GM21737 (cell line): Measurements from ENCODE around the gene SLC6A11.

Experiments used
- ATAC-seq: cut with Tn5 transposase; IDR thresholded peaks from one replicate; pipeline ENCODE4 v1.9.1; 2021; ENCODE audit warnings: mild to moderate bottlenecking, moderate library complexity; ENCODE audit not compliant: unreplicated experiment

Gene SLC6A11

GRCh38 chr3:10928407-10928960 lies 112.5 kb downstream of the SLC6A11 start:
- ATAC-seq, result no peak

- no peak for ATAC-seq
Measured at GRCh38 chr3:10928961-10929471, 113.0 kb downstream of the SLC6A11 start.

- ATAC-seq, result no peak
Measured at GRCh38 chr3:10929978-10930665, 114.1 kb downstream of the SLC6A11 start.

- ATAC-seq, result no peak
Measured at GRCh38 chr3:10930666-10931040, 114.6 kb downstream of the SLC6A11 start.

- ATAC-seq, result no peak
Measured at GRCh38 chr3:10932596-10932995, 116.6 kb downstream of the SLC6A11 start.

- ATAC-seq, result no peak
Measured at GRCh38 chr3:10933021-10933420, 117.0 kb downstream of the SLC6A11 start.

GRCh38 chr3:10933470-10933804 lies 117.4 kb downstream of the SLC6A11 start:
- ATAC-seq, result no peak

GRCh38 chr3:10933805-10934481 lies 117.9 kb downstream of the SLC6A11 start:
- no peak for ATAC-seq

- ATAC-seq, result no peak
Measured at GRCh38 chr3:10935028-10935427, 119.0 kb downstream of the SLC6A11 start.

GRCh38 chr3:10935846-10936631 lies 120.0 kb downstream of the SLC6A11 start:
- ATAC-seq, result no peak

GRCh38 chr3:10936686-10937085 lies 120.7 kb downstream of the SLC6A11 start:
- no peak for ATAC-seq

GRCh38 chr3:10937141-10937825 lies 121.3 kb downstream of the SLC6A11 start:
- ATAC-seq, result no peak

GRCh38 chr3:10939556-10939955 lies 123.5 kb downstream of the SLC6A11 start:
- no peak for ATAC-seq

- no peak for ATAC-seq
Measured at GRCh38 chr3:10940106-10940505, 124.1 kb downstream of the SLC6A11 start.

- no peak for ATAC-seq
Measured at GRCh38 chr3:10941972-10942371, 125.9 kb downstream of the SLC6A11 start.

- ATAC-seq, result no peak
Measured at GRCh38 chr3:10942690-10943205, 126.7 kb downstream of the SLC6A11 start.

- ATAC-seq, result no peak
Measured at GRCh38 chr3:10944866-10945265, 128.8 kb downstream of the SLC6A11 start.

- ATAC-seq, result no peak
Measured at GRCh38 chr3:10945683-10946287, 129.8 kb downstream of the SLC6A11 start.

GRCh38 chr3:10946526-10946925 lies 130.5 kb downstream of the SLC6A11 start:
- no peak for ATAC-seq

- no peak for ATAC-seq
Measured at GRCh38 chr3:10948326-10948725, 132.3 kb downstream of the SLC6A11 start.
